HepG2 (cell line): Measurements from ENCODE around the gene TJP3. TPM values are rescaled to one million over a fixed set of nuclear protein-coding genes. Genes with fewer than 3 reads are reported as not detected.
A peak's percentile ranks its signal among the peaks of the same experiment; 100 is the strongest.

Source experiments
- ATAC-seq: fragments of 200-7000 bp; cut with Tn5 transposase; 3 replicates; pipeline ENCODE4 v1.9.1; 2020; ENCODE audit warnings: mild to moderate bottlenecking, moderate library complexity
- BruUV-seq: library from RNA; stranded (reverse); fragments of 400-500 nt; replicated peaks from 2 replicates; lab custom pipeline; 2021; lab: Mats Ljungman, UMichigan
- CTCF ChIA-PET: fragments of 300-600 bp; formaldehyde crosslinking; extraction: SDS; loops from one replicate; lab custom pipeline; 2021; ENCODE audit warnings: low total read pairs, inconsistent platforms, low intra/inter-chr PET ratio; lab: Yijun Ruan, JAX
- POLR2A ChIA-PET: fragments of 350-600 bp; sonication (Branson Sonifier 250); formaldehyde crosslinking; loops from one replicate; lab custom pipeline; 2020; ENCODE audit warnings: antibody characterized with exemption, inconsistent platforms; lab: Yijun Ruan, JAX
- DNase-seq: peaks from one replicate; pipeline ENCODE4 v3.0.0-alpha.2; 2015; ENCODE audit warnings: low spot score
- FAIRE-seq: peaks from 3 replicates; lab custom pipeline; 2011; peaks lifted over from hg19 to GRCh38; lab: Jason Lieb, UNC
- H2AFZ ChIP-seq: one replicate; pipeline ENCODE4 v1.6.1; 2011; ENCODE audit warnings: low read length, inconsistent platforms
- H3K27ac ChIP-seq: fragments of 300-600 bp; 3 replicates; pipeline ENCODE4 v1.8.0; 2011; ENCODE audit warnings: mixed run types, mild to moderate bottlenecking, mixed read lengths, low read length, inconsistent platforms; ENCODE audit not compliant: insufficient read depth; ENCODE audit errors: extremely low read length
- H3K27me3 ChIP-seq, 2 experiments: fragments of 200-600 bp in 1 of 2; 2 replicates in 1 of 2; 3 replicates in 1 of 2; pipeline versions ENCODE4 v1.6.0 to v1.8.0; 2011; ENCODE audit warnings: low read length in 2 of 2, mild to moderate bottlenecking in 2 of 2, moderate library complexity in 2 of 2, inconsistent platforms in 1 of 2; ENCODE audit not compliant: insufficient read depth in 2 of 2, control insufficient read depth in 1 of 2
- H3K36me3 ChIP-seq, 2 experiments: fragments of 200-600 bp in 1 of 2; replicated peaks in 1 of 2; 2 replicates in 1 of 2; 3 replicates in 1 of 2; pipeline versions ENCODE4 v1.5.1 to v1.8.0; 2011; ENCODE audit warnings: low read length in 2 of 2, inconsistent platforms in 1 of 2; ENCODE audit not compliant: insufficient read depth in 2 of 2, control insufficient read depth in 1 of 2
- H3K4me1 ChIP-seq: 2 replicates; pipeline ENCODE4 v1.5.1; 2012; ENCODE audit warnings: low read length, inconsistent platforms; ENCODE audit not compliant: insufficient read depth
- H3K4me2 ChIP-seq: 2 replicates; pipeline ENCODE4 v1.6.0; 2011; ENCODE audit warnings: low read depth, low read length, inconsistent platforms
- H3K4me3 ChIP-seq, 3 experiments: fragments of 200-600 bp in 1 of 3; sonication (generic), shearing (Covaris generic) in 1 of 3; replicated peaks in 1 of 3; 2 replicates each; pipeline ENCODE4 v1.5.1; 2011 to 2016; ENCODE audit warnings: low read length in 3 of 3, inconsistent platforms in 2 of 3, low read depth in 2 of 3, mild to moderate bottlenecking in 2 of 3, control low read depth in 1 of 3, mixed read lengths in 1 of 3; ENCODE audit not compliant: insufficient read depth in 1 of 3
- H3K79me2 ChIP-seq: one replicate; pipeline ENCODE4 v1.6.1; 2011; ENCODE audit warnings: low read length, inconsistent platforms; ENCODE audit not compliant: insufficient read depth
- H3K9ac ChIP-seq: 2 replicates; pipeline ENCODE4 v1.6.0; 2011; ENCODE audit warnings: mild to moderate bottlenecking, low read depth, low read length, inconsistent platforms; ENCODE audit not compliant: insufficient read depth
- H3K9me3 ChIP-seq: 2 replicates; pipeline ENCODE4 v1.5.1; 2012; ENCODE audit warnings: mild to moderate bottlenecking, low read length
- H4K20me1 ChIP-seq: 2 replicates; pipeline ENCODE4 v1.6.0; 2011; ENCODE audit warnings: inconsistent platforms, mild to moderate bottlenecking, low read length, moderate library complexity; ENCODE audit not compliant: insufficient read depth
- ATM ChIP-seq: fragments of 450-650 bp; IDR thresholded peaks from 2 replicates; pipeline ENCODE4 v1.7.1; 2017; ENCODE audit warnings: mild to moderate bottlenecking, borderline replicate concordance
- KLF15 ChIP-seq: sonication (generic); formaldehyde crosslinking; IDR thresholded peaks from 2 replicates; pipeline ENCODE4 v1.8.1; 2023; ENCODE audit warnings: borderline replicate concordance, mild to moderate bottlenecking, inconsistent platforms, missing genetic modification reagents, mixed read lengths
- MATR3 ChIP-seq: sonication (generic); formaldehyde crosslinking; IDR thresholded peaks from 2 replicates; pipeline ENCODE4 v1.4.0; 2020; ENCODE audit warnings: missing genetic modification reagents
- MNT ChIP-seq: fragments of 450-650 bp; IDR thresholded peaks from 2 replicates; pipeline ENCODE4 v1.6.1; 2016
- ZNF577 ChIP-seq: sonication (generic); formaldehyde crosslinking; IDR thresholded peaks from 2 replicates; pipeline ENCODE4 v1.4.0; 2020; ENCODE audit warnings: mild to moderate bottlenecking, low read depth, missing genetic modification reagents, borderline replicate concordance
- ZNF768 ChIP-seq: sonication (generic); formaldehyde crosslinking; IDR thresholded peaks from 2 replicates; pipeline ENCODE4 v1.4.0; 2020; ENCODE audit warnings: missing genetic modification reagents
- ZSCAN20 ChIP-seq: sonication (generic); formaldehyde crosslinking; IDR thresholded peaks from 2 replicates; pipeline ENCODE4 v1.4.0; 2020; ENCODE audit warnings: missing genetic modification reagents, mild to moderate bottlenecking, borderline replicate concordance
- WGBS: methylation state at CpG from one replicate; pipeline ENCODE4 v1.1.6; 2017; ENCODE audit warnings: low lambda C conversion rate; 5-methylcytosine and 5-hydroxymethylcytosine counted together
- in situ Hi-C: cut with HindIII; loops from 2 replicates; pipeline ENCODE4 v1.10.0; 2017; ENCODE audit warnings: low pct_unique_long_range_greater_than_20kb; ENCODE audit not compliant: extremely low pct_ligation_motif_present
- intact Hi-C: fragments of 100-400 bp; cut with micrococcal nuclease; formaldehyde crosslinking; loops from one replicate; pipeline ENCODE4 v1.10.0; 2022; ENCODE audit not compliant: unreplicated experiment
- polyA plus RNA-seq, 8 experiments: library from polyadenylated mRNA; depleted of rRNA in 3 of 8; stranded (reverse) in 7 of 8; unstranded in 1 of 8; fragments of >200 nt; fragmentation: Illumina TruSeq in 4 of 8; extraction: Trizol in 4 of 8; gene quantifications; 2 replicates each; pipeline versions ENCODE4 v1.2.1 to v1.2.3, GENCODE V29; 2011 to 2016; ENCODE audit warnings: low read depth in 4 of 8, missing spikeins in 1 of 8, mixed read lengths in 1 of 8; ENCODE audit not compliant: insufficient read depth in 1 of 8
- total RNA-seq, 5 experiments: library from RNA; depleted of rRNA; stranded (reverse); fragments of >200 nt; fragmentation: Illumina TruSeq; extraction: Trizol; gene quantifications; 2 replicates each; pipeline ENCODE4 v1.2.3, GENCODE V29; 2016; ENCODE audit warnings: low read depth in 1 of 5

The TJP3 gene
- total and polyA plus RNA-seq, 2 of the 13 experiments (the other 11 are each of a cell fraction or from before 2014, with no cell fraction given), result 2.3 to 21.5 TPM

DNA sequence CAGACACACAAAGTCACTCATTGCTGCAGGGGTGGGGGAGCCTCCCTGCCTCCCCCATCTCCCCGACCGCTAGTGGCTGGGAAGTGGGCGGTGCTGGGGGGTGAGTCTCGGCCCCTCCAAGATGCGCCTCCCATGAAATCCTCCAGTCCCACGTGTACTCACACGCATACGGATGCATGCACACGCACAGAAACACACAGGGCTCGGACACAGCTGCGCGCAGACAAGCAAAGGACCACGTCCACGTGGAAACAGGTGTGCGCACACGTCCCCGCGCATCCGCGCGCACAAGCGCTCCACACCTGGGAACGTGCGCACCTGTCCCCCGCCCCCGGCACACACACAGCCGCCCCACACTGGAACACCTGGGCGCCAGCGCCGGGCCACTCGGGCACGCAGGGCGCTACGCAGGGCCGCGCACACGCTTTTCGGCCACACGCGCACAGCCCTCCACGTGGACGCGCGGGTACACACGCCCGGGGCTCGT lies 77.3 kb downstream of the TJP3 start:
- Histone ChIP-seq H3K4me2 (no peak overlapping the region), H3K79me2 (no peaks in the 10 kb centered on the region), H4K20me1 (no peaks in the 10 kb centered on the region), H2AFZ (no peak overlapping the region), H3K9ac (no peak overlapping the region), H3K27me3 (peaks cover 12 to 32% of the 10 kb centered on the region in 2 experiments; a peak in 4 of 5 replicates), H3K36me3 (no peaks in the 10 kb centered on the region), H3K27ac (no peak overlapping the region), H3K4me3 (peak overlapping the region in 1 of 3 experiments; percentile 28; a peak in 3 of 6 replicates), H3K9me3 (peaks cover 18% of the 10 kb centered on the region), H3K4me1 (0 out of 2 replicates have a peak, but pooled peaks cover 5% of the 10 kb centered on the region)
- ATAC-seq, result no peak
- intact Hi-C loops (no loop called here), in situ Hi-C loops (no loop called here)
- peak; percentile 94 for TF ChIP-seq ZNF768 (CRISPR knock-in tag)
- no peak for TF ChIP-seq KLF15 (CRISPR knock-in tag)
- no peak for TF ChIP-seq ZNF577 (CRISPR knock-in tag)
- peak; percentile 34; the same call in 1 of the 2 replicates for TF ChIP-seq MNT
- TF ChIP-seq ATM, result no peak
- no peak for TF ChIP-seq ZSCAN20 (CRISPR knock-in tag)
- no peak for TF ChIP-seq MATR3 (CRISPR knock-in tag)
- no TSS peak for BruUV-seq
- DNase-seq, result no peak
- POLR2A ChIA-PET, result no interaction called here
- WGBS, result 30% methylated on average over 4 of the region's 47 CpGs
- CTCF ChIA-PET, result no interaction called here
- FAIRE-seq, result no peak
